GM23338 (cell line): ENCODE measurements around the gene ISLR2. TPM values are rescaled to one million over a fixed set of nuclear protein-coding genes. Genes with fewer than 3 reads are reported as not detected.
A peak's percentile ranks its signal among the peaks of the same experiment; 100 is the strongest.

ENCODE experiments used
- ATAC-seq: fragments of 200-7000 bp; cut with Tn5 transposase; 3 replicates; pipeline ENCODE4 v1.9.1; 2020
- DNase-seq: peaks from one replicate; pipeline ENCODE4 v3.0.0-alpha.2; 2015; ENCODE audit warnings: low spot score
- H2AFZ ChIP-seq: fragments of 200-600 bp; sonication (generic); 2 replicates; pipeline ENCODE4 v1.8.0; 2016; ENCODE audit warnings: antibody characterized with exemption, mild to moderate bottlenecking, moderate library complexity
- H3F3A ChIP-seq: fragments of 200-600 bp; sonication (generic); replicated peaks from 2 replicates; pipeline ENCODE4 v1.8.0; 2017; ENCODE audit warnings: antibody characterized with exemption, mixed run types, low read depth
- H3K27ac ChIP-seq: fragments of 200-600 bp; sonication (generic); 2 replicates; pipeline ENCODE4 v1.6.1; 2016; ENCODE audit warnings: low read depth
- H3K27me3 ChIP-seq: fragments of 200-600 bp; sonication (generic); 2 replicates; pipeline ENCODE4 v1.8.0; 2016; ENCODE audit warnings: mild to moderate bottlenecking, mixed run types, moderate library complexity; ENCODE audit not compliant: insufficient read depth
- H3K36me3 ChIP-seq: fragments of 200-600 bp; sonication (generic); 2 replicates; pipeline ENCODE4 v1.8.0; 2016; ENCODE audit warnings: mild to moderate bottlenecking; ENCODE audit not compliant: insufficient read depth
- H3K4me1 ChIP-seq: fragments of 200-600 bp; sonication (generic); 2 replicates; pipeline ENCODE4 v1.8.0; 2016; ENCODE audit warnings: mild to moderate bottlenecking, moderate library complexity; ENCODE audit not compliant: insufficient read depth
- H3K4me2 ChIP-seq: fragments of 200-600 bp; sonication (generic); 2 replicates; pipeline ENCODE4 v1.7.1; 2017; ENCODE audit warnings: mixed run types
- H3K4me3 ChIP-seq: fragments of 200-600 bp; sonication (generic); 2 replicates; pipeline ENCODE4 v1.6.1; 2016; ENCODE audit warnings: mixed run types
- H3K79me2 ChIP-seq: fragments of 200-600 bp; sonication (generic); replicated peaks from 2 replicates; pipeline ENCODE4 v1.8.0; 2017; ENCODE audit warnings: mild to moderate bottlenecking; ENCODE audit not compliant: insufficient read depth
- H3K9me2 ChIP-seq: fragments of 200-600 bp; sonication (generic); 2 replicates; pipeline ENCODE4 v1.8.0; 2017; ENCODE audit not compliant: insufficient read depth
- H4K20me1 ChIP-seq: fragments of 200-600 bp; sonication (generic); replicated peaks from 2 replicates; pipeline ENCODE4 v1.8.0; 2017; ENCODE audit warnings: mild to moderate bottlenecking; ENCODE audit not compliant: insufficient read depth
- H3K27ac Mint-ChIP-seq: 2 replicates; pipeline ENCODE4 v1.8.0; 2020; ENCODE audit warnings: inconsistent platforms, mild to moderate bottlenecking, moderate library complexity, mixed read lengths
- H3K27me3 Mint-ChIP-seq: 3 replicates; pipeline ENCODE4 v1.8.0; 2022; ENCODE audit warnings: low read depth, mild to moderate bottlenecking, moderate library complexity, mixed read lengths, inconsistent platforms; ENCODE audit not compliant: insufficient read depth, poor library complexity
- H3K36me3 Mint-ChIP-seq: 3 replicates; pipeline ENCODE4 v1.8.0; 2021; ENCODE audit warnings: low read depth, mild to moderate bottlenecking, inconsistent platforms, moderate library complexity, mixed read lengths
- H3K4me1 Mint-ChIP-seq: 3 replicates; pipeline ENCODE4 v1.8.0; 2020; ENCODE audit warnings: mild to moderate bottlenecking, inconsistent platforms, mixed read lengths
- H3K4me3 Mint-ChIP-seq: 3 replicates; pipeline ENCODE4 v1.8.0; 2021; ENCODE audit warnings: moderate library complexity, mild to moderate bottlenecking, inconsistent platforms, mixed read lengths
- H3K9me3 Mint-ChIP-seq: 3 replicates; pipeline ENCODE4 v1.8.0; 2020; ENCODE audit warnings: moderate library complexity, mild to moderate bottlenecking, inconsistent platforms, mixed read lengths
- CREB1 ChIP-seq: fragments of 250-450 bp; sonication (Bioruptor Pico); IDR thresholded peaks from 2 replicates; pipeline ENCODE4 v1.5.0; 2020; ENCODE audit warnings: low read depth, mild to moderate bottlenecking, moderate library complexity
- ETS1 ChIP-seq: IDR thresholded peaks from 2 replicates; pipeline ENCODE4 v1.6.1; 2016; ENCODE audit warnings: antibody characterized with exemption
- EZH2 ChIP-seq: fragments of 200-600 bp; sonication (generic); IDR thresholded peaks from one replicate; pipeline ENCODE4 v1.8.0; 2017; ENCODE audit warnings: antibody characterized with exemption, mild to moderate bottlenecking, low read depth; ENCODE audit not compliant: unreplicated experiment
- EZH2phosphoT487 ChIP-seq: fragments of 200-600 bp; sonication (generic); IDR thresholded peaks from one replicate; pipeline ENCODE4 v1.8.1; 2018; ENCODE audit warnings: antibody characterized with exemption; ENCODE audit not compliant: unreplicated experiment
- JUNB ChIP-seq: IDR thresholded peaks from one replicate; pipeline ENCODE4 v1.6.1; 2016; ENCODE audit warnings: antibody characterized with exemption; ENCODE audit not compliant: unreplicated experiment
- NANOG ChIP-seq: IDR thresholded peaks from 2 replicates; pipeline ENCODE4 v1.6.1; 2016; ENCODE audit warnings: antibody characterized with exemption, borderline replicate concordance
- POLR2AphosphoS5 ChIP-seq: IDR thresholded peaks from 2 replicates; pipeline ENCODE4 v1.6.1; 2016; ENCODE audit warnings: antibody characterized with exemption, low read depth
- STAT1 ChIP-seq: IDR thresholded peaks from one replicate; pipeline ENCODE4 v1.6.1; 2016; ENCODE audit warnings: antibody characterized with exemption; ENCODE audit not compliant: unreplicated experiment
- ZNF114 ChIP-seq: fragments of 250-450 bp; sonication (Bioruptor Pico); IDR thresholded peaks from 2 replicates; pipeline ENCODE4 v1.5.0; 2020; ENCODE audit warnings: mild to moderate bottlenecking, moderate library complexity
- ZNF331 ChIP-seq: fragments of 250-450 bp; sonication (Bioruptor Pico); IDR thresholded peaks from 2 replicates; pipeline ENCODE4 v1.5.0; 2020; ENCODE audit warnings: low read depth, mild to moderate bottlenecking, moderate library complexity
- polyA plus RNA-seq: library from polyadenylated mRNA; unstranded; fragments of >200 nt; fragmentation: Nextera tagmentation; extraction: Ambion mirVana; gene quantifications from 2 replicates; pipeline ENCODE4 v1.2.1, GENCODE V29; 2016
- total RNA-seq: library from RNA; depleted of rRNA; stranded (reverse); fragments of >200 nt; shearing (Covaris generic); gene quantifications from 2 replicates; pipeline ENCODE4 v1.2.3, GENCODE V29; 2014
- TF ChIP-seq, protein P1 (sequence below), 2 experiments: fragments of 200-600 bp in 1 of 2; sonication (generic) in 1 of 2; conservative IDR thresholded peaks; 2 replicates each; pipeline versions ENCODE4 v1.5.1 to v1.6.1; 2016 to 2017; ENCODE audit warnings: antibody characterized with exemption in 2 of 2, low read depth in 2 of 2, mild to moderate bottlenecking in 2 of 2, moderate library complexity in 1 of 2
- TF ChIP-seq, protein P2 (sequence below): IDR thresholded peaks from one replicate; pipeline ENCODE4 v1.6.1; 2018; ENCODE audit warnings: antibody characterized with exemption; ENCODE audit not compliant: unreplicated experiment
- TF ChIP-seq, protein P3 (sequence below): fragments of 250-450 bp; sonication (Bioruptor Pico); IDR thresholded peaks from 2 replicates; pipeline ENCODE4 v1.5.0; 2020; ENCODE audit warnings: mild to moderate bottlenecking, moderate library complexity

Gene ISLR2
- total and polyA plus RNA-seq, 2 experiments from 2014 or later = 0.13 to 0.21 TPM

GRCh38 chr15:74173380-74174218, 43.2 kb downstream of the ISLR2 start, which contains the start of gene ISLR:
Gene ISLR (plus strand): TSS chr15:74173710. CDS start chr15:74174859, 1,149 bp downstream.
- DNase-seq (peak; percentile 28), ATAC-seq (peak; percentile 33)
- no peak within 1 kb of the TSS for H3K27ac Mint-ChIP-seq
- Histone ChIP-seq H3K4me1 (peaks cover 17% of the 10 kb centered on the region), H3F3A (no peaks in the 10 kb centered on the region), H3K4me3 (no peak within 1 kb of the TSS), H3K36me3 (no peaks in the 10 kb centered on the region; the same call in 1 of the 2 replicates), H3K27ac (no peak within 1 kb of the TSS), H2AFZ (peak within 1 kb of the TSS; percentile 87), H3K4me2 (peak within 1 kb of the TSS; percentile 32; the same call in 1 of the 2 replicates), H3K9me2 (no peaks in the 10 kb centered on the region), H3K79me2 (no peaks in the 10 kb centered on the region), H3K27me3 (no peaks in the 10 kb centered on the region), H4K20me1 (no peaks in the 10 kb centered on the region)
- no peak within 1 kb of the TSS for H3K4me3 Mint-ChIP-seq
- H3K27me3 Mint-ChIP-seq = peaks cover 27% of the 10 kb centered on the region
- TF ChIP-seq EZH2 = no peak
- no peak for TF ChIP-seq ETS1
- TF ChIP-seq, protein P1, sequence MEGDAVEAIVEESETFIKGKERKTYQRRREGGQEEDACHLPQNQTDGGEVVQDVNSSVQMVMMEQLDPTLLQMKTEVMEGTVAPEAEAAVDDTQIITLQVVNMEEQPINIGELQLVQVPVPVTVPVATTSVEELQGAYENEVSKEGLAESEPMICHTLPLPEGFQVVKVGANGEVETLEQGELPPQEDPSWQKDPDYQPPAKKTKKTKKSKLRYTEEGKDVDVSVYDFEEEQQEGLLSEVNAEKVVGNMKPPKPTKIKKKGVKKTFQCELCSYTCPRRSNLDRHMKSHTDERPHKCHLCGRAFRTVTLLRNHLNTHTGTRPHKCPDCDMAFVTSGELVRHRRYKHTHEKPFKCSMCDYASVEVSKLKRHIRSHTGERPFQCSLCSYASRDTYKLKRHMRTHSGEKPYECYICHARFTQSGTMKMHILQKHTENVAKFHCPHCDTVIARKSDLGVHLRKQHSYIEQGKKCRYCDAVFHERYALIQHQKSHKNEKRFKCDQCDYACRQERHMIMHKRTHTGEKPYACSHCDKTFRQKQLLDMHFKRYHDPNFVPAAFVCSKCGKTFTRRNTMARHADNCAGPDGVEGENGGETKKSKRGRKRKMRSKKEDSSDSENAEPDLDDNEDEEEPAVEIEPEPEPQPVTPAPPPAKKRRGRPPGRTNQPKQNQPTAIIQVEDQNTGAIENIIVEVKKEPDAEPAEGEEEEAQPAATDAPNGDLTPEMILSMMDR (conservative IDR thresholded peaks at IDR 0.05; ENCODE audit: low read depth in 2 of 2) = no peak
- TF ChIP-seq NANOG = no peak
- TF ChIP-seq STAT1 = no peak
- no peak for TF ChIP-seq CREB1
- TF ChIP-seq, protein P2, sequence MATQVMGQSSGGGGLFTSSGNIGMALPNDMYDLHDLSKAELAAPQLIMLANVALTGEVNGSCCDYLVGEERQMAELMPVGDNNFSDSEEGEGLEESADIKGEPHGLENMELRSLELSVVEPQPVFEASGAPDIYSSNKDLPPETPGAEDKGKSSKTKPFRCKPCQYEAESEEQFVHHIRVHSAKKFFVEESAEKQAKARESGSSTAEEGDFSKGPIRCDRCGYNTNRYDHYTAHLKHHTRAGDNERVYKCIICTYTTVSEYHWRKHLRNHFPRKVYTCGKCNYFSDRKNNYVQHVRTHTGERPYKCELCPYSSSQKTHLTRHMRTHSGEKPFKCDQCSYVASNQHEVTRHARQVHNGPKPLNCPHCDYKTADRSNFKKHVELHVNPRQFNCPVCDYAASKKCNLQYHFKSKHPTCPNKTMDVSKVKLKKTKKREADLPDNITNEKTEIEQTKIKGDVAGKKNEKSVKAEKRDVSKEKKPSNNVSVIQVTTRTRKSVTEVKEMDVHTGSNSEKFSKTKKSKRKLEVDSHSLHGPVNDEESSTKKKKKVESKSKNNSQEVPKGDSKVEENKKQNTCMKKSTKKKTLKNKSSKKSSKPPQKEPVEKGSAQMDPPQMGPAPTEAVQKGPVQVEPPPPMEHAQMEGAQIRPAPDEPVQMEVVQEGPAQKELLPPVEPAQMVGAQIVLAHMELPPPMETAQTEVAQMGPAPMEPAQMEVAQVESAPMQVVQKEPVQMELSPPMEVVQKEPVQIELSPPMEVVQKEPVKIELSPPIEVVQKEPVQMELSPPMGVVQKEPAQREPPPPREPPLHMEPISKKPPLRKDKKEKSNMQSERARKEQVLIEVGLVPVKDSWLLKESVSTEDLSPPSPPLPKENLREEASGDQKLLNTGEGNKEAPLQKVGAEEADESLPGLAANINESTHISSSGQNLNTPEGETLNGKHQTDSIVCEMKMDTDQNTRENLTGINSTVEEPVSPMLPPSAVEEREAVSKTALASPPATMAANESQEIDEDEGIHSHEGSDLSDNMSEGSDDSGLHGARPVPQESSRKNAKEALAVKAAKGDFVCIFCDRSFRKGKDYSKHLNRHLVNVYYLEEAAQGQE = no peak
- TF ChIP-seq, protein P3, sequence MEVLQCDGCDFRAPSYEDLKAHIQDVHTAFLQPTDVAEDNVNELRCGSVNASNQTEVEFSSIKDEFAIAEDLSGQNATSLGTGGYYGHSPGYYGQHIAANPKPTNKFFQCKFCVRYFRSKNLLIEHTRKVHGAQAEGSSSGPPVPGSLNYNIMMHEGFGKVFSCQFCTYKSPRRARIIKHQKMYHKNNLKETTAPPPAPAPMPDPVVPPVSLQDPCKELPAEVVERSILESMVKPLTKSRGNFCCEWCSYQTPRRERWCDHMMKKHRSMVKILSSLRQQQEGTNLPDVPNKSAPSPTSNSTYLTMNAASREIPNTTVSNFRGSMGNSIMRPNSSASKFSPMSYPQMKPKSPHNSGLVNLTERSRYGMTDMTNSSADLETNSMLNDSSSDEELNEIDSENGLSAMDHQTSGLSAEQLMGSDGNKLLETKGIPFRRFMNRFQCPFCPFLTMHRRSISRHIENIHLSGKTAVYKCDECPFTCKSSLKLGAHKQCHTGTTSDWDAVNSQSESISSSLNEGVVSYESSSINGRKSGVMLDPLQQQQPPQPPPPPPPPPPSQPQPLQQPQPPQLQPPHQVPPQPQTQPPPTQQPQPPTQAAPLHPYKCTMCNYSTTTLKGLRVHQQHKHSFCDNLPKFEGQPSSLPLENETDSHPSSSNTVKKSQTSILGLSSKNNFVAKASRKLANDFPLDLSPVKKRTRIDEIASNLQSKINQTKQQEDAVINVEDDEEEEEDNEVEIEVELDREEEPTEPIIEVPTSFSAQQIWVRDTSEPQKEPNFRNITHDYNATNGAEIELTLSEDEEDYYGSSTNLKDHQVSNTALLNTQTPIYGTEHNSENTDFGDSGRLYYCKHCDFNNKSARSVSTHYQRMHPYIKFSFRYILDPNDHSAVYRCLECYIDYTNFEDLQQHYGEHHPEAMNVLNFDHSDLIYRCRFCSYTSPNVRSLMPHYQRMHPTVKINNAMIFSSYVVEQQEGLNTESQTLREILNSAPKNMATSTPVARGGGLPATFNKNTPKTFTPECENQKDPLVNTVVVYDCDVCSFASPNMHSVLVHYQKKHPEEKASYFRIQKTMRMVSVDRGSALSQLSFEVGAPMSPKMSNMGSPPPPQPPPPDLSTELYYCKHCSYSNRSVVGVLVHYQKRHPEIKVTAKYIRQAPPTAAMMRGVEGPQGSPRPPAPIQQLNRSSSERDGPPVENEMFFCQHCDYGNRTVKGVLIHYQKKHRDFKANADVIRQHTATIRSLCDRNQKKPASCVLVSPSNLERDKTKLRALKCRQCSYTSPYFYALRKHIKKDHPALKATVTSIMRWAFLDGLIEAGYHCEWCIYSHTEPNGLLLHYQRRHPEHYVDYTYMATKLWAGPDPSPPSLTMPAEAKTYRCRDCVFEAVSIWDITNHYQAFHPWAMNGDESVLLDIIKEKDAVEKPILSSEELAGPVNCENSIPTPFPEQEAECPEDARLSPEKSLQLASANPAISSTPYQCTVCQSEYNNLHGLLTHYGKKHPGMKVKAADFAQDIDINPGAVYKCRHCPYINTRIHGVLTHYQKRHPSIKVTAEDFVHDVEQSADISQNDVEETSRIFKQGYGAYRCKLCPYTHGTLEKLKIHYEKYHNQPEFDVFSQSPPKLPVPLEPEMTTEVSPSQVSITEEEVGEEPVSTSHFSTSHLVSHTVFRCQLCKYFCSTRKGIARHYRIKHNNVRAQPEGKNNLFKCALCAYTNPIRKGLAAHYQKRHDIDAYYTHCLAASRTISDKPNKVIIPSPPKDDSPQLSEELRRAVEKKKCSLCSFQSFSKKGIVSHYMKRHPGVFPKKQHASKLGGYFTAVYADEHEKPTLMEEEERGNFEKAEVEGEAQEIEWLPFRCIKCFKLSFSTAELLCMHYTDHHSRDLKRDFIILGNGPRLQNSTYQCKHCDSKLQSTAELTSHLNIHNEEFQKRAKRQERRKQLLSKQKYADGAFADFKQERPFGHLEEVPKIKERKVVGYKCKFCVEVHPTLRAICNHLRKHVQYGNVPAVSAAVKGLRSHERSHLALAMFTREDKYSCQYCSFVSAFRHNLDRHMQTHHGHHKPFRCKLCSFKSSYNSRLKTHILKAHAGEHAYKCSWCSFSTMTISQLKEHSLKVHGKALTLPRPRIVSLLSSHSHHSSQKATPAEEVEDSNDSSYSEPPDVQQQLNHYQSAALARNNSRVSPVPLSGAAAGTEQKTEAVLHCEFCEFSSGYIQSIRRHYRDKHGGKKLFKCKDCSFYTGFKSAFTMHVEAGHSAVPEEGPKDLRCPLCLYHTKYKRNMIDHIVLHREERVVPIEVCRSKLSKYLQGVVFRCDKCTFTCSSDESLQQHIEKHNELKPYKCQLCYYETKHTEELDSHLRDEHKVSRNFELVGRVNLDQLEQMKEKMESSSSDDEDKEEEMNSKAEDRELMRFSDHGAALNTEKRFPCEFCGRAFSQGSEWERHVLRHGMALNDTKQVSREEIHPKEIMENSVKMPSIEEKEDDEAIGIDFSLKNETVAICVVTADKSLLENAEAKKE = no peak
- TF ChIP-seq EZH2phosphoT487 = no peak
- no peak for TF ChIP-seq ZNF331 (CRISPR knock-in tag)
- no peak for TF ChIP-seq ZNF114 (CRISPR knock-in tag)
- TF ChIP-seq JUNB = no peak
- no peak for TF ChIP-seq POLR2AphosphoS5
- H3K4me1 Mint-ChIP-seq = peaks cover 50% of the 10 kb centered on the region
- no peaks in the 10 kb centered on the region for H3K9me3 Mint-ChIP-seq
- H3K36me3 Mint-ChIP-seq = no peaks in the 10 kb centered on the region
